Activated B cell treated with CpG ODN at 0.5 μM for 24 hours (primary cell): ENCODE results near the gene PIK3R3. TPM values are rescaled to one million over a fixed set of nuclear protein-coding genes. Genes with fewer than 3 reads are reported as not detected.

Source experiments
- ATAC-seq: fragments of 200-7000 bp; cut with Tn5 transposase; one replicate; pipeline ENCODE4 v1.10.0; 2021; ENCODE audit warnings: low read depth, mild to moderate bottlenecking, moderate library complexity
- CTCF ChIA-PET: fragments of 350-600 bp; sonication (Branson Sonifier 250); formaldehyde crosslinking; loops from one replicate; lab custom pipeline; 2021; ENCODE audit warnings: antibody characterized with exemption; lab: Charles Lee
- POLR2A ChIA-PET: fragments of 350-600 bp; sonication (Branson Sonifier 250); formaldehyde crosslinking; loops from one replicate; lab custom pipeline; 2021; ENCODE audit warnings: antibody characterized with exemption; lab: Charles Lee
- DNase-seq: peaks from one replicate; pipeline ENCODE4 v3.0.0; 2022
- H3K27ac Mint-ChIP-seq: one replicate; pipeline ENCODE4 v1.8.0; 2020; ENCODE audit warnings: mixed read lengths
- H3K27me3 Mint-ChIP-seq: one replicate; pipeline ENCODE4 v1.8.0; 2021; ENCODE audit warnings: mixed read lengths
- H3K36me3 Mint-ChIP-seq: one replicate; pipeline ENCODE4 v1.8.0; 2021; ENCODE audit warnings: low read depth, mixed read lengths
- H3K4me1 Mint-ChIP-seq: one replicate; pipeline ENCODE4 v1.8.0; 2021; ENCODE audit warnings: mixed read lengths
- H3K4me3 Mint-ChIP-seq: one replicate; pipeline ENCODE4 v1.8.0; 2020; ENCODE audit warnings: mild to moderate bottlenecking, mixed read lengths
- H3K9me3 Mint-ChIP-seq: one replicate; pipeline ENCODE4 v1.8.0; 2020; ENCODE audit warnings: mixed read lengths
- intact Hi-C: fragments of 100-400 bp; cut with micrococcal nuclease; formaldehyde crosslinking; loops from one replicate; pipeline ENCODE4 v1.15.1; 2024
- total RNA-seq: library from RNA; stranded (reverse); gene quantifications from 2 replicates; pipeline ENCODE4 v1.2.3, GENCODE V29; 2022
- TF ChIP-seq, protein P1 (sequence below): fragments of 200-600 bp; IDR thresholded peaks from one replicate; pipeline ENCODE4 v1.8.0; 2022; ENCODE audit warnings: antibody characterized with exemption, mild to moderate bottlenecking

PIK3R3 gene
- total RNA-seq, 1 donor from 2014 or later: 1.3 TPM

DNA sequence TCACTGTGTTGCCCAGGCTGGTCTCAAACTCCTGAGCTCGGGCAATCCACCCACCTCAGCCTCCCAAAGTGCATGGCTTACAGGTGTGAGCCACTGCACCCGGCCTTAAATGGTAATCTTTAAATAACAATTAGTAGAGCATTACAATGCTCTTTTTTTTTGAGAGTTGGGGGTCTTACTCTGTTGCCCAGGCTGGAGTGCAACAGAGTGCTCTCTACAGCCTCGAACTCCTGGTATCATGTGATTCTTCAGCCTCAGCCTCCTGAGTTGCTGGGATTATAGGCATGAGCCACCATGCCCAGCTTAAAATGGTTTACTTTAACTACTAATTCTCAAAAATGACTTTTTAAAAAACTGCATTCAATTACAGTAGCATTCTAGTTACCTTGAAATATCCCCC, 52.2 kb downstream of the PIK3R3 start:
- TF ChIP-seq, protein P1, sequence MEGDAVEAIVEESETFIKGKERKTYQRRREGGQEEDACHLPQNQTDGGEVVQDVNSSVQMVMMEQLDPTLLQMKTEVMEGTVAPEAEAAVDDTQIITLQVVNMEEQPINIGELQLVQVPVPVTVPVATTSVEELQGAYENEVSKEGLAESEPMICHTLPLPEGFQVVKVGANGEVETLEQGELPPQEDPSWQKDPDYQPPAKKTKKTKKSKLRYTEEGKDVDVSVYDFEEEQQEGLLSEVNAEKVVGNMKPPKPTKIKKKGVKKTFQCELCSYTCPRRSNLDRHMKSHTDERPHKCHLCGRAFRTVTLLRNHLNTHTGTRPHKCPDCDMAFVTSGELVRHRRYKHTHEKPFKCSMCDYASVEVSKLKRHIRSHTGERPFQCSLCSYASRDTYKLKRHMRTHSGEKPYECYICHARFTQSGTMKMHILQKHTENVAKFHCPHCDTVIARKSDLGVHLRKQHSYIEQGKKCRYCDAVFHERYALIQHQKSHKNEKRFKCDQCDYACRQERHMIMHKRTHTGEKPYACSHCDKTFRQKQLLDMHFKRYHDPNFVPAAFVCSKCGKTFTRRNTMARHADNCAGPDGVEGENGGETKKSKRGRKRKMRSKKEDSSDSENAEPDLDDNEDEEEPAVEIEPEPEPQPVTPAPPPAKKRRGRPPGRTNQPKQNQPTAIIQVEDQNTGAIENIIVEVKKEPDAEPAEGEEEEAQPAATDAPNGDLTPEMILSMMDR: no peak
- ChIA-PET POLR2A (no interaction called here), CTCF (no interaction called here)
- Mint-ChIP-seq H3K4me3 (no peak overlapping the region), H3K4me1 (no peaks in the 10 kb centered on the region), H3K27me3 (no peaks in the 10 kb centered on the region), H3K27ac (no peak overlapping the region), H3K9me3 (no peaks in the 10 kb centered on the region), H3K36me3 (no peaks in the 10 kb centered on the region)
- no peak for ATAC-seq
- intact Hi-C loops: no loop called here
- DNase-seq: no peak

DNA sequence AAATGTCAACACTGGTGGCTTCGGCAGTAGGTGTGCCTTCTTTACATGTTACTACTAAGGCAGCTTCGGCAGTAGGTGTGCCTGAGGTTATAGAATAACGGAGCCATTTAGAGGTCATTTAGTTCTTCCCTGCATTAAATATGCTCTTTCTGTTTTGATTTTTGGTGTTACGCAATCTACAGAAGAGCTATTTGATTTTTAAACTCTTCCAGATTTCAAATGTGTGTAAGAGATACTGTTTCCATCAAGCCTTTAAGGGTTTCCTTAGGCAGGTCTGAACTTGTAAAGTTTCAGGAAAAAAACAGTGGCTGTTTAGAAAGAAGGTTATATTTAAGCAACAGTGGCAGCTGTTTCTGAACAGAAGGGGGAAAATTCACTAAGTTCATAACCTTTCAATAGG, 54.8 kb downstream of the PIK3R3 start:
- POLR2A ChIA-PET: no interaction called here
- no peaks in the 10 kb centered on the region for H3K36me3 Mint-ChIP-seq
- H3K9me3 Mint-ChIP-seq: no peaks in the 10 kb centered on the region
- DNase-seq (no peak), ATAC-seq (no peak)
- no peak overlapping the region for H3K4me3 Mint-ChIP-seq
- no peaks in the 10 kb centered on the region for H3K27me3 Mint-ChIP-seq
- H3K27ac Mint-ChIP-seq: no peak overlapping the region
- H3K4me1 Mint-ChIP-seq: no peaks in the 10 kb centered on the region
- TF ChIP-seq, protein P1: no peak
- intact Hi-C loops: no loop called here
- CTCF ChIA-PET: no interaction called here

GRCh38 chr1:46076343-46076742, 56.1 kb downstream of the PIK3R3 start:
- POLR2A ChIA-PET: no interaction called here
- intact Hi-C loops: no loop called here
- TF ChIP-seq, protein P1: no peak

DNA sequence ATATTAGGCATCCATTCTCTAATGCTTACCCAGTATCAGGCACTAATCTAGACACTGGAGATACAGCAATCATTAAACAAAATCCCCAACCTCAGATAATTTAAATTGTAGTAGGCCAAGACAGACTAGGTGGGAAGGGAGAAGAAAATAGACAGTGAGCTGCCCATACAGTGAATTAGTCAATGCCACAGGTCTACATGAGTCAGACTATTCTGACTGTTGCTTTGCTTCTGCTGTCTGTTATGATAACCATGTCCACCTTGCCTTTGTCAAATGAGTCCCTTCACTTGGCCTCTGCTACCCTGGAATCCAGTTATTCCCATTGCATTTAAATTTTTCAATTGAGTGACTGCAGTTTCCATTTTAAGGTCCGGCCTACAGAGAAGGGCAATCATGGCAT, 59.5 kb downstream of the PIK3R3 start:
- ChIA-PET POLR2A (no interaction called here), CTCF (no interaction called here)
- TF ChIP-seq, protein P1: no peak
- ATAC-seq (no peak), DNase-seq (no peak)
- no peaks in the 10 kb centered on the region for H3K36me3 Mint-ChIP-seq
- intact Hi-C loops: no loop called here
- H3K27ac Mint-ChIP-seq: no peak overlapping the region
- H3K4me3 Mint-ChIP-seq: no peak overlapping the region
- no peaks in the 10 kb centered on the region for H3K9me3 Mint-ChIP-seq
- H3K4me1 Mint-ChIP-seq: no peaks in the 10 kb centered on the region
- H3K27me3 Mint-ChIP-seq: no peaks in the 10 kb centered on the region

More at GRCh38 chr1:46076343-46076742, 56.1 kb downstream of the PIK3R3 start:
- Mint-ChIP-seq H3K4me1 (no peaks in the 10 kb centered on the region), H3K27ac (no peak overlapping the region), H3K9me3 (no peaks in the 10 kb centered on the region), H3K4me3 (no peak overlapping the region), H3K36me3 (no peaks in the 10 kb centered on the region), H3K27me3 (no peaks in the 10 kb centered on the region)
- CTCF ChIA-PET: no interaction called here
- no peak for DNase-seq
- no peak for ATAC-seq

DNA sequence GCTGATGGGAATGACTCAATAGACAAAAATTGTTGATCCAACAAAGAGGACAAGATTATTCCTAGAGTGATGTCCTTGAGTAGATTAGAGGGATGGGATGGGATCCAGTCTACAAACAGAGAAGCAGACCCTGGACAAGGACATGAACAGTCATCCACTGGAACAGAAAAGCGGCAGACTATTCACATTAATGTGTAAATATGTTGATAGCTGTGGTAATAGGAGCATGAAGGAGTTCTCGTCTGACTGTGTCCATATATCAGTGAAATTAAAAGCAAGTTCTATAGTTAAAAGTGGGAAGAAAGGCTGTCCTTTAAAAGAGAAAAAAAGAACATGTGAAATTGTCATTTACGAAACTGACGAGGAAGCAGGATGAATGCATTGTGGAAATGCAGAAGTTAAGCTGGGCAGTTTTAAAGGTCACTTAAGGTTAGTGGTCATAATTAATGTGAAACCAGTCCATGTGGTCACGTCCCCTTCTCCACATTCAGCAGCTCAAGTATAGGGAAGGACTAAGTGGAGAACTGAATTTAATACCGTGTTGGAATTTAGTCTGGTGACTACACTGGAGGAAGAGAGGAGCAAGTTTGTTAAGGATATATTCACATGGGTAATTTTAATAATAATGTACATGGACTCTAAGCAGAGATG, 62.1 kb downstream of the PIK3R3 start:
- TF ChIP-seq, protein P1: no peak
- ChIA-PET CTCF (no interaction called here), POLR2A (no interaction called here)
- no peaks in the 10 kb centered on the region for H3K36me3 Mint-ChIP-seq
- no peak for ATAC-seq
- intact Hi-C loops: no loop called here
- H3K27ac Mint-ChIP-seq: no peak overlapping the region
- DNase-seq: no peak
- no peak overlapping the region for H3K4me3 Mint-ChIP-seq
- no peaks in the 10 kb centered on the region for H3K9me3 Mint-ChIP-seq
- peaks cover 9% of the 10 kb centered on the region for H3K4me1 Mint-ChIP-seq
- no peaks in the 10 kb centered on the region for H3K27me3 Mint-ChIP-seq
